HepG2 (cell line): ENCODE results near the gene BMF. TPM values are rescaled to one million over a fixed set of nuclear protein-coding genes. Genes with fewer than 3 reads are reported as not detected.

Experiments used
- ATAC-seq: fragments of 200-7000 bp; cut with Tn5 transposase; 3 replicates; pipeline ENCODE4 v1.9.1; 2020; ENCODE audit warnings: mild to moderate bottlenecking, moderate library complexity
- BruUV-seq: library from RNA; stranded (reverse); fragments of 400-500 nt; replicated peaks from 2 replicates; lab custom pipeline; 2021; lab: Mats Ljungman, UMichigan
- CTCF ChIA-PET: fragments of 300-600 bp; formaldehyde crosslinking; extraction: SDS; loops from one replicate; lab custom pipeline; 2021; ENCODE audit warnings: low total read pairs, inconsistent platforms, low intra/inter-chr PET ratio; lab: Yijun Ruan, JAX
- POLR2A ChIA-PET: fragments of 350-600 bp; sonication (Branson Sonifier 250); formaldehyde crosslinking; loops from one replicate; lab custom pipeline; 2020; ENCODE audit warnings: antibody characterized with exemption, inconsistent platforms; lab: Yijun Ruan, JAX
- DNase-seq: peaks from one replicate; pipeline ENCODE4 v3.0.0-alpha.2; 2015; ENCODE audit warnings: low spot score
- FAIRE-seq: peaks from 3 replicates; lab custom pipeline; 2011; peaks lifted over from hg19 to GRCh38; lab: Jason Lieb, UNC
- H2AFZ ChIP-seq: one replicate; pipeline ENCODE4 v1.6.1; 2011; ENCODE audit warnings: low read length, inconsistent platforms
- H3K27ac ChIP-seq: fragments of 300-600 bp; 3 replicates; pipeline ENCODE4 v1.8.0; 2011; ENCODE audit warnings: mixed run types, mild to moderate bottlenecking, mixed read lengths, low read length, inconsistent platforms; ENCODE audit not compliant: insufficient read depth; ENCODE audit errors: extremely low read length
- H3K27me3 ChIP-seq, 2 experiments: fragments of 200-600 bp in 1 of 2; 2 replicates in 1 of 2; 3 replicates in 1 of 2; pipeline versions ENCODE4 v1.6.0 to v1.8.0; 2011; ENCODE audit warnings: low read length in 2 of 2, mild to moderate bottlenecking in 2 of 2, moderate library complexity in 2 of 2, inconsistent platforms in 1 of 2; ENCODE audit not compliant: insufficient read depth in 2 of 2, control insufficient read depth in 1 of 2
- H3K36me3 ChIP-seq, 2 experiments: fragments of 200-600 bp in 1 of 2; replicated peaks in 1 of 2; 2 replicates in 1 of 2; 3 replicates in 1 of 2; pipeline versions ENCODE4 v1.5.1 to v1.8.0; 2011; ENCODE audit warnings: low read length in 2 of 2, inconsistent platforms in 1 of 2; ENCODE audit not compliant: insufficient read depth in 2 of 2, control insufficient read depth in 1 of 2
- H3K4me1 ChIP-seq: 2 replicates; pipeline ENCODE4 v1.5.1; 2012; ENCODE audit warnings: low read length, inconsistent platforms; ENCODE audit not compliant: insufficient read depth
- H3K4me2 ChIP-seq: 2 replicates; pipeline ENCODE4 v1.6.0; 2011; ENCODE audit warnings: low read depth, low read length, inconsistent platforms
- H3K4me3 ChIP-seq, 3 experiments: fragments of 200-600 bp in 1 of 3; sonication (generic), shearing (Covaris generic) in 1 of 3; replicated peaks in 1 of 3; 2 replicates each; pipeline ENCODE4 v1.5.1; 2011 to 2016; ENCODE audit warnings: low read length in 3 of 3, inconsistent platforms in 2 of 3, low read depth in 2 of 3, mild to moderate bottlenecking in 2 of 3, control low read depth in 1 of 3, mixed read lengths in 1 of 3; ENCODE audit not compliant: insufficient read depth in 1 of 3
- H3K79me2 ChIP-seq: one replicate; pipeline ENCODE4 v1.6.1; 2011; ENCODE audit warnings: low read length, inconsistent platforms; ENCODE audit not compliant: insufficient read depth
- H3K9ac ChIP-seq: 2 replicates; pipeline ENCODE4 v1.6.0; 2011; ENCODE audit warnings: mild to moderate bottlenecking, low read depth, low read length, inconsistent platforms; ENCODE audit not compliant: insufficient read depth
- H3K9me3 ChIP-seq: 2 replicates; pipeline ENCODE4 v1.5.1; 2012; ENCODE audit warnings: mild to moderate bottlenecking, low read length
- H4K20me1 ChIP-seq: 2 replicates; pipeline ENCODE4 v1.6.0; 2011; ENCODE audit warnings: inconsistent platforms, mild to moderate bottlenecking, low read length, moderate library complexity; ENCODE audit not compliant: insufficient read depth
- EEA1 ChIP-seq: sonication (generic); formaldehyde crosslinking; IDR thresholded peaks from 2 replicates; pipeline ENCODE4 v1.5.1; 2020; ENCODE audit warnings: mild to moderate bottlenecking, missing genetic modification reagents, borderline replicate concordance
- FOSL1 ChIP-seq: sonication (generic); formaldehyde crosslinking; IDR thresholded peaks from 2 replicates; pipeline ENCODE4 v1.9.0; 2021; ENCODE audit warnings: missing genetic modification reagents, borderline replicate concordance
- HOXA5 ChIP-seq: sonication (generic); formaldehyde crosslinking; IDR thresholded peaks from 2 replicates; pipeline ENCODE4 v1.4.0; 2020; ENCODE audit warnings: missing genetic modification reagents
- PCBP1 ChIP-seq: fragments of 200-400 bp; formaldehyde crosslinking; IDR thresholded peaks from 2 replicates; pipeline ENCODE4 v1.6.1; 2017; ENCODE audit warnings: mild to moderate bottlenecking, low read depth, low read length, borderline replicate concordance
- REL ChIP-seq: sonication (generic); formaldehyde crosslinking; conservative IDR thresholded peaks from 2 replicates; pipeline ENCODE4 v1.8.0; 2022; ENCODE audit warnings: mild to moderate bottlenecking, missing genetic modification reagents, moderate library complexity
- RXRB ChIP-seq: IDR thresholded peaks from 2 replicates; pipeline ENCODE4 v1.6.1; 2016; ENCODE audit warnings: borderline replicate concordance, missing genetic modification reagents, missing compliant biosample characterization
- SP2 ChIP-seq: sonication (generic); formaldehyde crosslinking; IDR thresholded peaks from 2 replicates; pipeline ENCODE4 v1.5.1; 2020; ENCODE audit warnings: mild to moderate bottlenecking, missing genetic modification reagents
- STAT6 ChIP-seq: sonication (generic); formaldehyde crosslinking; IDR thresholded peaks from 2 replicates; pipeline ENCODE4 v1.4.0; 2020; ENCODE audit warnings: missing genetic modification reagents, mild to moderate bottlenecking, borderline replicate concordance
- TEAD2 ChIP-seq: sonication (generic); formaldehyde crosslinking; IDR thresholded peaks from 2 replicates; pipeline ENCODE4 v1.9.0; 2021; ENCODE audit warnings: missing genetic modification reagents
- ZBTB20 ChIP-seq: sonication (generic); formaldehyde crosslinking; IDR thresholded peaks from 2 replicates; pipeline ENCODE4 v1.8.1; 2023; ENCODE audit warnings: missing genetic modification reagents, low read depth, mild to moderate bottlenecking, borderline replicate concordance
- ZFAT ChIP-seq: sonication (generic); formaldehyde crosslinking; conservative IDR thresholded peaks from 2 replicates; pipeline ENCODE4 v1.8.1; 2023; ENCODE audit warnings: missing genetic modification reagents, inconsistent platforms
- ZNF513 ChIP-seq: sonication (generic); formaldehyde crosslinking; conservative IDR thresholded peaks from 2 replicates; pipeline ENCODE4 v1.5.0; 2020; ENCODE audit warnings: missing genetic modification reagents
- ZNF766 ChIP-seq: sonication (generic); formaldehyde crosslinking; IDR thresholded peaks from 2 replicates; pipeline ENCODE4 v1.5.0; 2020; ENCODE audit warnings: missing genetic modification reagents, borderline replicate concordance
- WGBS: methylation state at CpG from one replicate; pipeline ENCODE4 v1.1.6; 2017; ENCODE audit warnings: low lambda C conversion rate; 5-methylcytosine and 5-hydroxymethylcytosine counted together
- in situ Hi-C: cut with HindIII; loops from 2 replicates; pipeline ENCODE4 v1.10.0; 2017; ENCODE audit warnings: low pct_unique_long_range_greater_than_20kb; ENCODE audit not compliant: extremely low pct_ligation_motif_present
- intact Hi-C: fragments of 100-400 bp; cut with micrococcal nuclease; formaldehyde crosslinking; loops from one replicate; pipeline ENCODE4 v1.10.0; 2022; ENCODE audit not compliant: unreplicated experiment
- polyA plus RNA-seq, 8 experiments: library from polyadenylated mRNA; depleted of rRNA in 3 of 8; stranded (reverse) in 7 of 8; unstranded in 1 of 8; fragments of >200 nt; fragmentation: Illumina TruSeq in 4 of 8; extraction: Trizol in 4 of 8; gene quantifications; 2 replicates each; pipeline versions ENCODE4 v1.2.1 to v1.2.3, GENCODE V29; 2011 to 2016; ENCODE audit warnings: low read depth in 4 of 8, missing spikeins in 1 of 8, mixed read lengths in 1 of 8; ENCODE audit not compliant: insufficient read depth in 1 of 8
- total RNA-seq, 5 experiments: library from RNA; depleted of rRNA; stranded (reverse); fragments of >200 nt; fragmentation: Illumina TruSeq; extraction: Trizol; gene quantifications; 2 replicates each; pipeline ENCODE4 v1.2.3, GENCODE V29; 2016; ENCODE audit warnings: low read depth in 1 of 5

BMF gene
- total and polyA plus RNA-seq, 2 of the 13 experiments (the other 11 are each of a cell fraction or from before 2014, with no cell fraction given): 8.7 to 15.9 TPM

DNA sequence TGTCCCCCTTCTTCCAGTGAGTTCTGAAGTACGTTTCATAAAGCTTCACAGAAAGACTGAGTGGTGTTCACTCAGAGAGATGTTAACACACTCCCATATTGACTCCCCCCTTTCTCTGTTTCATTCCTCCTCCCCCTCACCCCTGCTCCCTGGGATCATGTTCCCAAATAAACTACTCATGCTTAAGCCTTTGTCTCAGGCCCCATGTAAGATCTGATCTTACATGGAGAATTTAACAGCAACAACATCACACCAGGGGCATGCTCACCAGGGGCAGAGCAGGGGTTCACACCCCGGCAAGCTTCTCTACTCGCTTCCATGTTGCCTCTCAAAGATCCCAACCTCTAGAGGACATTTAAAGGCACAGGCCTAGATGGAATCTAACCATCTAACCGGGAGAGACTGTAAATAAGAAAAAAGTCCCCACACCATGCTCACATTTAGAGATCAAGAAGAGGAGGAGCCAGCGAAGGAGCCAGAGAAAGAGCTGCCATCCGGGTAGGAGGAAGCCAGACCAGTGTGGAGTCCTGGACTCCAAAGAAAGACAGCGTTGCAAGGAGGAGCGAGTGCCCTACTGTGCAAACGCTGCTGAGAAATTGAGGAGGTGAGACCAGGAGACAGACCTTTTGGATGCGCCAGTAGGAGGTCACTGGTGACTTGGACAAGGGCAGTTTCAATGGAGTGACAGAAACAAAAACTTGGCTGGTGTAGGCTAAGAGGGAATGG, 48.3 kb downstream of the BMF start:
- Histone ChIP-seq H4K20me1 (no peaks in the 10 kb centered on the region), H3K4me2 (no peak overlapping the region), H2AFZ (no peak overlapping the region), H3K4me3 (no peak overlapping the region), H3K9ac (no peak overlapping the region), H3K9me3 (no peaks in the 10 kb centered on the region), H3K79me2 (no peaks in the 10 kb centered on the region), H3K36me3 (no peaks in the 10 kb centered on the region), H3K27me3 (no peaks in the 10 kb centered on the region), H3K27ac (no peak overlapping the region), H3K4me1 (peaks cover 15% of the 10 kb centered on the region)
- DNase-seq (no peak), FAIRE-seq (no peak), ATAC-seq (no peak)
- in situ Hi-C loops: no loop called here
- WGBS: 85% methylated on average over 10 of the region's 10 CpGs
- BruUV-seq: no TSS peak
- POLR2A ChIA-PET: interaction anchor here (0.9 to 1.7 kb wide), 2 partner anchors 9 kb away, joined by 3 to 5 read pairs; no protein-coding TSS in a partner anchor
- intact Hi-C loops: no loop called here
- CTCF ChIA-PET: no interaction called here
- TF ChIP-seq RXRB (CRISPR knock-in tag) (no peak), ZNF766 (CRISPR knock-in tag) (no peak), ZBTB20 (CRISPR knock-in tag) (no peak), REL (CRISPR knock-in tag) (no peak), TEAD2 (no peak), HOXA5 (CRISPR knock-in tag) (no peak), FOSL1 (CRISPR knock-in tag) (no peak), EEA1 (CRISPR knock-in tag) (no peak), ZNF513 (no peak), SP2 (no peak), ZFAT (CRISPR knock-in tag) (no peak), PCBP1 (no peak), STAT6 (no peak)
